ENCODE results near the gene ENOX1. TPM values are rescaled to one million over a fixed set of nuclear protein-coding genes. Genes with fewer than 3 reads are reported as not detected.
A peak's percentile ranks its signal among the peaks of the same experiment; 100 is the strongest.

ENOX1 gene
- total RNA-seq, 1 experiment from 2014 or later, result 0.26 TPM

DNA sequence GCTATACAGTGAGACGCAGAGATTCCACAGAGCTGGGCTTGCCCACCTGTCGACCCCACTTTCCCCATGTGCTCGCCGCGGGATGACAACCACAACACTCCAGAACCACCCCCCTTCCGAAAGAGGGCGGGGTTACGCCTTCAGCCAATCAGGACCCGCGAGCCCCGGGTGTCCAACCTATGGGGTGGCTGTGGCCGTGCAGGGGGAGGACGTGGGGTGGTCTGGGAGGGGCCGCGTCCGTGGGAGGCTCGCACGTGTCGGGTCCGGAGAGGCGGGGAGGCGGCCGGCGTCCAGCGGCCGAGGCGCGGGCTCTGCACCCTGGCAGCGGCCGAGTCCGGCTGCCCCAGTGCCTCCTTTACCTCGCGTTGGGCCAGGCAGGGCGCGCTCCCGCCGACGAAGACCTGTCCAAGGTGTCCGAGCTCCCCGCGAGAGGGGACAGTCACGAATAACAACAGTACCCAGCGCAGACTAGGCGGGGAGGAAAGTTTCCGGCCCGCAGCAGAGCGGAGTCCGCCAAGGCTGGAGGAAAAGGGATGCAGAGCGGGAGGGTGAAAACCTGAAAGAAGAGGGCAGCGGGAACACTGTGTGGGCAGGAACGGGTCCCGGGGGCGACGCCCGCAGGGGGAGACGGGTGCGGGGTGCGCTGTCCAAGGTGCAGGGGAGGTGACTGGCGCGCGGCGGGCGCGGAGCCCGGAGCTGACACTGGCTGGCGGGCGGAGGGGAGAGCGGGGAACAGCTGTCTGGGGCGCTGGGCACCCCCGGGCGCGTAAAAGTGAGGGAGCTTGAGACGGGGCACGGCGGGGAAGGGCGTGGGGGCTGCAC, 911 bp downstream of the ENOX1 start:
- Mint-ChIP-seq H3K36me3 (no peaks in the 10 kb centered on the region), H3K9me3 (no peaks in the 10 kb centered on the region), H3K4me3 (peak overlapping the region; percentile 85), H3K27ac (no peak overlapping the region), H3K27me3 (ENCODE audit: low read depth) (peaks cover 81% of the 10 kb centered on the region), H3K4me1 (peaks cover 19% of the 10 kb centered on the region)
- ATAC-seq (peak; percentile 56), DNase-seq (ENCODE audit: low spot score) (peak; percentile 72)
- ChIA-PET CTCF (interaction anchor here (1.1 to 2.8 kb wide), 3 partner anchors 19 to 483 kb away, joined by 3 to 17 read pairs (median 4); no protein-coding TSS in a partner anchor), POLR2A (no interaction called here)
- TF ChIP-seq, protein P1, sequence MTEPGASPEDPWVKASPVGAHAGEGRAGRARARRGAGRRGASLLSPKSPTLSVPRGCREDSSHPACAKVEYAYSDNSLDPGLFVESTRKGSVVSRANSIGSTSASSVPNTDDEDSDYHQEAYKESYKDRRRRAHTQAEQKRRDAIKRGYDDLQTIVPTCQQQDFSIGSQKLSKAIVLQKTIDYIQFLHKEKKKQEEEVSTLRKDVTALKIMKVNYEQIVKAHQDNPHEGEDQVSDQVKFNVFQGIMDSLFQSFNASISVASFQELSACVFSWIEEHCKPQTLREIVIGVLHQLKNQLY (CRISPR knock-in tag; IDR thresholded peaks at IDR 0.05), result peak; percentile 46; the same call in 1 of the 2 replicates
- TF ChIP-seq, protein P2, sequence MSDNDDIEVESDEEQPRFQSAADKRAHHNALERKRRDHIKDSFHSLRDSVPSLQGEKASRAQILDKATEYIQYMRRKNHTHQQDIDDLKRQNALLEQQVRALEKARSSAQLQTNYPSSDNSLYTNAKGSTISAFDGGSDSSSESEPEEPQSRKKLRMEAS (CRISPR knock-in tag; IDR thresholded peaks at IDR 0.05), result peak; percentile 80; the same call in 1 of the 2 replicates
- TF ChIP-seq SMAD4 (CRISPR knock-in tag; IDR thresholded peaks at IDR 0.05) (no peak), ZNF396 (CRISPR knock-in tag; IDR thresholded peaks at IDR 0.05; ENCODE audit: borderline replicate concordance) (no peak), SP1 (CRISPR knock-in tag; conservative IDR thresholded peaks at IDR 0.05) (peak; percentile 72; the same call in 1 of the 2 replicates), NR2C2 (CRISPR knock-in tag; IDR thresholded peaks at IDR 0.05) (no peak), ZBTB21 (CRISPR knock-in tag; IDR thresholded peaks at IDR 0.05; ENCODE audit: borderline replicate concordance) (0 out of 2 replicates have a peak, but pooled peaks have one; percentile 38), ZNF423 (CRISPR knock-in tag; IDR thresholded peaks at IDR 0.05) (peak; percentile 6), ZNF121 (CRISPR knock-in tag; IDR thresholded peaks at IDR 0.05) (no peak), ELF4 (CRISPR knock-in tag; IDR thresholded peaks at IDR 0.05; ENCODE audit: low read depth) (0 out of 2 replicates have a peak, but pooled peaks have one; percentile 70), RORB (CRISPR knock-in tag; IDR thresholded peaks at IDR 0.05) (no peak), HMGA2 (CRISPR knock-in tag; IDR thresholded peaks at IDR 0.05) (no peak), ZNF317 (CRISPR knock-in tag; IDR thresholded peaks at IDR 0.05; ENCODE audit: borderline replicate concordance, low read depth) (no peak), TCF7 (CRISPR knock-in tag; IDR thresholded peaks at IDR 0.05; ENCODE audit: low read depth) (peak; percentile 77; the same call in 1 of the 2 replicates), JUN (CRISPR knock-in tag; IDR thresholded peaks at IDR 0.05) (no peak), ZNF138 (CRISPR knock-in tag; conservative IDR thresholded peaks at IDR 0.05) (no peak), MYBL2 (CRISPR knock-in tag; IDR thresholded peaks at IDR 0.05) (peak; percentile 56; the same call in 1 of the 2 replicates)
- TF ChIP-seq, protein P3, sequence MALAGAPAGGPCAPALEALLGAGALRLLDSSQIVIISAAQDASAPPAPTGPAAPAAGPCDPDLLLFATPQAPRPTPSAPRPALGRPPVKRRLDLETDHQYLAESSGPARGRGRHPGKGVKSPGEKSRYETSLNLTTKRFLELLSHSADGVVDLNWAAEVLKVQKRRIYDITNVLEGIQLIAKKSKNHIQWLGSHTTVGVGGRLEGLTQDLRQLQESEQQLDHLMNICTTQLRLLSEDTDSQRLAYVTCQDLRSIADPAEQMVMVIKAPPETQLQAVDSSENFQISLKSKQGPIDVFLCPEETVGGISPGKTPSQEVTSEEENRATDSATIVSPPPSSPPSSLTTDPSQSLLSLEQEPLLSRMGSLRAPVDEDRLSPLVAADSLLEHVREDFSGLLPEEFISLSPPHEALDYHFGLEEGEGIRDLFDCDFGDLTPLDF (CRISPR knock-in tag; IDR thresholded peaks at IDR 0.05), result no peak
- TF ChIP-seq, protein P4, sequence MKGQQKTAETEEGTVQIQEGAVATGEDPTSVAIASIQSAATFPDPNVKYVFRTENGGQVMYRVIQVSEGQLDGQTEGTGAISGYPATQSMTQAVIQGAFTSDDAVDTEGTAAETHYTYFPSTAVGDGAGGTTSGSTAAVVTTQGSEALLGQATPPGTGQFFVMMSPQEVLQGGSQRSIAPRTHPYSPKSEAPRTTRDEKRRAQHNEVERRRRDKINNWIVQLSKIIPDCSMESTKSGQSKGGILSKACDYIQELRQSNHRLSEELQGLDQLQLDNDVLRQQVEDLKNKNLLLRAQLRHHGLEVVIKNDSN (CRISPR knock-in tag; IDR thresholded peaks at IDR 0.05), result peak; percentile 47
- TF ChIP-seq, protein P5, sequence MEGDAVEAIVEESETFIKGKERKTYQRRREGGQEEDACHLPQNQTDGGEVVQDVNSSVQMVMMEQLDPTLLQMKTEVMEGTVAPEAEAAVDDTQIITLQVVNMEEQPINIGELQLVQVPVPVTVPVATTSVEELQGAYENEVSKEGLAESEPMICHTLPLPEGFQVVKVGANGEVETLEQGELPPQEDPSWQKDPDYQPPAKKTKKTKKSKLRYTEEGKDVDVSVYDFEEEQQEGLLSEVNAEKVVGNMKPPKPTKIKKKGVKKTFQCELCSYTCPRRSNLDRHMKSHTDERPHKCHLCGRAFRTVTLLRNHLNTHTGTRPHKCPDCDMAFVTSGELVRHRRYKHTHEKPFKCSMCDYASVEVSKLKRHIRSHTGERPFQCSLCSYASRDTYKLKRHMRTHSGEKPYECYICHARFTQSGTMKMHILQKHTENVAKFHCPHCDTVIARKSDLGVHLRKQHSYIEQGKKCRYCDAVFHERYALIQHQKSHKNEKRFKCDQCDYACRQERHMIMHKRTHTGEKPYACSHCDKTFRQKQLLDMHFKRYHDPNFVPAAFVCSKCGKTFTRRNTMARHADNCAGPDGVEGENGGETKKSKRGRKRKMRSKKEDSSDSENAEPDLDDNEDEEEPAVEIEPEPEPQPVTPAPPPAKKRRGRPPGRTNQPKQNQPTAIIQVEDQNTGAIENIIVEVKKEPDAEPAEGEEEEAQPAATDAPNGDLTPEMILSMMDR (IDR thresholded peaks at IDR 0.05), result no peak
- TF ChIP-seq, protein P6, sequence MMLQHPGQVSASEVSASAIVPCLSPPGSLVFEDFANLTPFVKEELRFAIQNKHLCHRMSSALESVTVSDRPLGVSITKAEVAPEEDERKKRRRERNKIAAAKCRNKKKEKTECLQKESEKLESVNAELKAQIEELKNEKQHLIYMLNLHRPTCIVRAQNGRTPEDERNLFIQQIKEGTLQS (CRISPR knock-in tag; conservative IDR thresholded peaks at IDR 0.05), result no peak
- TF ChIP-seq, protein P7, sequence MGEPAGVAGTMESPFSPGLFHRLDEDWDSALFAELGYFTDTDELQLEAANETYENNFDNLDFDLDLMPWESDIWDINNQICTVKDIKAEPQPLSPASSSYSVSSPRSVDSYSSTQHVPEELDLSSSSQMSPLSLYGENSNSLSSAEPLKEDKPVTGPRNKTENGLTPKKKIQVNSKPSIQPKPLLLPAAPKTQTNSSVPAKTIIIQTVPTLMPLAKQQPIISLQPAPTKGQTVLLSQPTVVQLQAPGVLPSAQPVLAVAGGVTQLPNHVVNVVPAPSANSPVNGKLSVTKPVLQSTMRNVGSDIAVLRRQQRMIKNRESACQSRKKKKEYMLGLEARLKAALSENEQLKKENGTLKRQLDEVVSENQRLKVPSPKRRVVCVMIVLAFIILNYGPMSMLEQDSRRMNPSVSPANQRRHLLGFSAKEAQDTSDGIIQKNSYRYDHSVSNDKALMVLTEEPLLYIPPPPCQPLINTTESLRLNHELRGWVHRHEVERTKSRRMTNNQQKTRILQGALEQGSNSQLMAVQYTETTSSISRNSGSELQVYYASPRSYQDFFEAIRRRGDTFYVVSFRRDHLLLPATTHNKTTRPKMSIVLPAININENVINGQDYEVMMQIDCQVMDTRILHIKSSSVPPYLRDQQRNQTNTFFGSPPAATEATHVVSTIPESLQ (CRISPR knock-in tag; IDR thresholded peaks at IDR 0.05), result no peak
- TF ChIP-seq, protein P8, sequence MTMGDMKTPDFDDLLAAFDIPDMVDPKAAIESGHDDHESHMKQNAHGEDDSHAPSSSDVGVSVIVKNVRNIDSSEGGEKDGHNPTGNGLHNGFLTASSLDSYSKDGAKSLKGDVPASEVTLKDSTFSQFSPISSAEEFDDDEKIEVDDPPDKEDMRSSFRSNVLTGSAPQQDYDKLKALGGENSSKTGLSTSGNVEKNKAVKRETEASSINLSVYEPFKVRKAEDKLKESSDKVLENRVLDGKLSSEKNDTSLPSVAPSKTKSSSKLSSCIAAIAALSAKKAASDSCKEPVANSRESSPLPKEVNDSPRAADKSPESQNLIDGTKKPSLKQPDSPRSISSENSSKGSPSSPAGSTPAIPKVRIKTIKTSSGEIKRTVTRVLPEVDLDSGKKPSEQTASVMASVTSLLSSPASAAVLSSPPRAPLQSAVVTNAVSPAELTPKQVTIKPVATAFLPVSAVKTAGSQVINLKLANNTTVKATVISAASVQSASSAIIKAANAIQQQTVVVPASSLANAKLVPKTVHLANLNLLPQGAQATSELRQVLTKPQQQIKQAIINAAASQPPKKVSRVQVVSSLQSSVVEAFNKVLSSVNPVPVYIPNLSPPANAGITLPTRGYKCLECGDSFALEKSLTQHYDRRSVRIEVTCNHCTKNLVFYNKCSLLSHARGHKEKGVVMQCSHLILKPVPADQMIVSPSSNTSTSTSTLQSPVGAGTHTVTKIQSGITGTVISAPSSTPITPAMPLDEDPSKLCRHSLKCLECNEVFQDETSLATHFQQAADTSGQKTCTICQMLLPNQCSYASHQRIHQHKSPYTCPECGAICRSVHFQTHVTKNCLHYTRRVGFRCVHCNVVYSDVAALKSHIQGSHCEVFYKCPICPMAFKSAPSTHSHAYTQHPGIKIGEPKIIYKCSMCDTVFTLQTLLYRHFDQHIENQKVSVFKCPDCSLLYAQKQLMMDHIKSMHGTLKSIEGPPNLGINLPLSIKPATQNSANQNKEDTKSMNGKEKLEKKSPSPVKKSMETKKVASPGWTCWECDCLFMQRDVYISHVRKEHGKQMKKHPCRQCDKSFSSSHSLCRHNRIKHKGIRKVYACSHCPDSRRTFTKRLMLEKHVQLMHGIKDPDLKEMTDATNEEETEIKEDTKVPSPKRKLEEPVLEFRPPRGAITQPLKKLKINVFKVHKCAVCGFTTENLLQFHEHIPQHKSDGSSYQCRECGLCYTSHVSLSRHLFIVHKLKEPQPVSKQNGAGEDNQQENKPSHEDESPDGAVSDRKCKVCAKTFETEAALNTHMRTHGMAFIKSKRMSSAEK (CRISPR knock-in tag; IDR thresholded peaks at IDR 0.05; ENCODE audit: borderline replicate concordance), result no peak
- TF ChIP-seq, protein P9, sequence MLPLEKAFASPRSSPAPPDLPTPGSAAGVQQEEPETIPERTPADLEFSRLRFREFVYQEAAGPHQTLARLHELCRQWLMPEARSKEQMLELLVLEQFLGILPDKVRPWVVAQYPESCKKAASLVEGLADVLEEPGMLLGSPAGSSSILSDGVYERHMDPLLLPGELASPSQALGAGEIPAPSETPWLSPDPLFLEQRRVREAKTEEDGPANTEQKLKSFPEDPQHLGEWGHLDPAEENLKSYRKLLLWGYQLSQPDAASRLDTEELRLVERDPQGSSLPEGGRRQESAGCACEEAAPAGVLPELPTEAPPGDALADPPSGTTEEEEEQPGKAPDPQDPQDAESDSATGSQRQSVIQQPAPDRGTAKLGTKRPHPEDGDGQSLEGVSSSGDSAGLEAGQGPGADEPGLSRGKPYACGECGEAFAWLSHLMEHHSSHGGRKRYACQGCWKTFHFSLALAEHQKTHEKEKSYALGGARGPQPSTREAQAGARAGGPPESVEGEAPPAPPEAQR (CRISPR knock-in tag; IDR thresholded peaks at IDR 0.05), result no peak
